Uterus (tissue), 2 donors: ENCODE measurements around the gene GMDS.

Experiments
- POLR2A ChIP-seq, 2 donors: fragments of 450-650 bp; IDR thresholded peaks; one replicate each; pipeline ENCODE4 v1.6.1; 2016; ENCODE audit warnings: antibody characterized with exemption in 2 of 2, mild to moderate bottlenecking in 1 of 2, moderate library complexity in 1 of 2
- TF ChIP-seq, protein P1 (sequence below), 4 experiments: fragments of 200-600 bp in 2 of 4; fragments of 450-650 bp in 2 of 4; sonication (generic) in 2 of 4; IDR thresholded peaks; one replicate each; pipeline ENCODE4 v1.5.1; 2016 to 2019; ENCODE audit warnings: antibody characterized with exemption in 4 of 4, mild to moderate bottlenecking in 2 of 4, moderate library complexity in 1 of 4

DNA sequence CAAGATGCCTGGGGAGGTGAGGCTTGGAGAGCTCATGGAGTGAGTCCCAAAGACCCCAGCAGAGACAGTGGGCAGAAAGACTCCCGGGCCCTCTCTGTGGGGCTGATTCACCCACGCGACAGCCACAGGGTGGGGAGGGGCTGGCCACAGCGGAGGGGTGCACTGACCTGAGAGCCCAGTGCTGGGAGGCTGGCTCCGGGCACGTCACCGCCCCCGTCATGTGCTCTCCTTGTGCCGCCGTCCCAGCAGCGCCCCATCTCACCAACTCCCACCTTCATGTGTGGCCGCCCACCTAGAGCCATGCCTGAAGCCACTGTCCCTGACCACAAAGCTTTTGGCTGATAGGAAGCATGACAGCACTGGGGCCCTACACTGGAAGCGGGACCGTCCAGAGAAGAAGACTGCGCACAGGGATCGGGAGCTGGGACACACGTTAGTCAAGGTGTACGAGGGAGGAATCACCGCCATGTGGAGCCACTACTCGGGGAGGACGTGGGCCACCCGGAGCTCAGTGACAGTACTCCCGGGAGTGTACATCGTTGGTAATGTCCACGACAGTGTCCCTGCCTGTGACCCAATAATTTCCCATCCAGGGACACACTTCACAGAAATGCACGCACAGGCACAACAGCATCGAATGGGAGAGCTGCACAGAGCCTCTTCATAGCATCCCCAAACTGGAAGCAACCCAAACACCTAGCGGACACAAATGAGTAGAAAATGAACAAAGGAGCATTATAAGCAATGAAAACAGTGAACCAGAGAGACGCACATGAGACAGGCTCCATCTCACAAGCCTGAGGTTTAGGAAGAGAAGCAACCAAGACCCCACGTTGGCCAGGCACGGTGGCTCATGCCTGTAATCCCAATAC, 664.0 kb downstream of the GMDS start:
- TF ChIP-seq POLR2A (IDR thresholded peaks at IDR 0.05), result no peak
- TF ChIP-seq, protein P1, sequence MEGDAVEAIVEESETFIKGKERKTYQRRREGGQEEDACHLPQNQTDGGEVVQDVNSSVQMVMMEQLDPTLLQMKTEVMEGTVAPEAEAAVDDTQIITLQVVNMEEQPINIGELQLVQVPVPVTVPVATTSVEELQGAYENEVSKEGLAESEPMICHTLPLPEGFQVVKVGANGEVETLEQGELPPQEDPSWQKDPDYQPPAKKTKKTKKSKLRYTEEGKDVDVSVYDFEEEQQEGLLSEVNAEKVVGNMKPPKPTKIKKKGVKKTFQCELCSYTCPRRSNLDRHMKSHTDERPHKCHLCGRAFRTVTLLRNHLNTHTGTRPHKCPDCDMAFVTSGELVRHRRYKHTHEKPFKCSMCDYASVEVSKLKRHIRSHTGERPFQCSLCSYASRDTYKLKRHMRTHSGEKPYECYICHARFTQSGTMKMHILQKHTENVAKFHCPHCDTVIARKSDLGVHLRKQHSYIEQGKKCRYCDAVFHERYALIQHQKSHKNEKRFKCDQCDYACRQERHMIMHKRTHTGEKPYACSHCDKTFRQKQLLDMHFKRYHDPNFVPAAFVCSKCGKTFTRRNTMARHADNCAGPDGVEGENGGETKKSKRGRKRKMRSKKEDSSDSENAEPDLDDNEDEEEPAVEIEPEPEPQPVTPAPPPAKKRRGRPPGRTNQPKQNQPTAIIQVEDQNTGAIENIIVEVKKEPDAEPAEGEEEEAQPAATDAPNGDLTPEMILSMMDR (IDR thresholded peaks at IDR 0.05), result no peak
